HG02610 (cell line): ENCODE data around the gene RASSF7.

ENCODE experiments used
- ATAC-seq: cut with Tn5 transposase; IDR thresholded peaks from one replicate; pipeline ENCODE4 v1.9.1; 2021; ENCODE audit warnings: mild to moderate bottlenecking, moderate library complexity; ENCODE audit not compliant: unreplicated experiment

The RASSF7 gene

GRCh38 chr11:532527-532985, 28.2 kb upstream of the RASSF7 start:
- no peak for ATAC-seq

GRCh38 chr11:532986-533585, 27.7 kb upstream of the RASSF7 start:
- ATAC-seq: no peak

GRCh38 chr11:533586-534395, 27.0 kb upstream of the RASSF7 start:
- ATAC-seq: no peak

- peak; percentile 0 for ATAC-seq
Measured at GRCh38 chr11:534396-535209, 26.2 kb upstream of the RASSF7 start.

- peak; percentile 8 for ATAC-seq
Measured at GRCh38 chr11:535210-535518, 25.6 kb upstream of the RASSF7 start.

GRCh38 chr11:535519-536454, 25.0 kb upstream of the RASSF7 start, which contains the start of gene HRAS:
Gene HRAS, minus strand, starts transcription at chr11:535576.
- peak; percentile 71 for ATAC-seq

GRCh38 chr11:536841-537621, 23.7 kb upstream of the RASSF7 start, which contains the start of gene LRRC56:
Gene LRRC56, plus strand, starts transcription at chr11:537527. Its CDS starts 3,158 bp downstream, at chr11:540685.
- ATAC-seq: peak; percentile 46

GRCh38 chr11:537622-538430, 22.9 kb upstream of the RASSF7 start:
- no peak for ATAC-seq

GRCh38 chr11:538431-539051, 22.2 kb upstream of the RASSF7 start:
- ATAC-seq: no peak

- ATAC-seq: no peak
Measured at GRCh38 chr11:539971-540481, 20.7 kb upstream of the RASSF7 start.

GRCh38 chr11:540583-541432, 20.0 kb upstream of the RASSF7 start:
- no peak for ATAC-seq

- no peak for ATAC-seq
Measured at GRCh38 chr11:541433-541885, 19.3 kb upstream of the RASSF7 start.

GRCh38 chr11:544817-545166, 16.0 kb upstream of the RASSF7 start:
- ATAC-seq: no peak

- ATAC-seq: no peak
Measured at GRCh38 chr11:545171-545570, 15.6 kb upstream of the RASSF7 start.

- ATAC-seq: no peak
Measured at GRCh38 chr11:548700-549603, 11.8 kb upstream of the RASSF7 start.

GRCh38 chr11:550021-550745, 10.6 kb upstream of the RASSF7 start:
- no peak for ATAC-seq
